Measurements from ENCODE around the gene THSD4.

THSD4 gene

GRCh38 chr15:71330638-71331162 lies 215.4 kb downstream of the THSD4 start:
- DNase-seq (ENCODE audit: low spot score), result no peak

- no peak for DNase-seq (ENCODE audit: low spot score)
Observed at GRCh38 chr15:71331173-71331572, 215.9 kb downstream of the THSD4 start.

DNA sequence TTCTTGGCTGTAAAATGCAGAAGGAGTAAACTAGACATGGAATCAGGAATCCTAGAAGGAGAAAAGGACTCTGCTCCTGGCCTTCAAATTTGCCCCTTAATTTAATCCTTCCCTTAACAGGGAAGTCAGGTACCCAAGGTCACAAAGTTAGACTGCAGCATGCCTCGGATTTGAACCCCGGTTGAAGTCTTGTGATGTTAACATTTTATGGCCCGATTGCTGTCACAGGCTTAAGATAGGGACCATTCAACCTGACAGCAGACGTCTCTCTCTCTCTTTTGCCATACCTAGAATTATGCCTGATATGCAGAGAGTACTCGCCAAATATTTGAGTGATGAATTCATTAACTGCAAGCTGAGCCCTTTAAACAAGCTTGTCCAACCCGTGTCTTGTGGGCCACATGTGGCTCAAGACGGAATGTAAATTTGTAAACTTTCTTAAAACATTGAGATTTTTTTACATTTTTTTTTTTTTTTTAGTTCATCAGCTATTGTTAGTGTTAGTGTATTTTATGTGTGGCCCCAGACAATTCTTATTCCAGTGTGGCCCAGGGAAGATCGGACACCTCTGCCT lies 217.2 kb downstream of the THSD4 start:
- no peak for DNase-seq (ENCODE audit: low spot score)

GRCh38 chr15:71333136-71333700 lies 217.9 kb downstream of the THSD4 start:
- no peak for DNase-seq (ENCODE audit: low spot score)

DNA sequence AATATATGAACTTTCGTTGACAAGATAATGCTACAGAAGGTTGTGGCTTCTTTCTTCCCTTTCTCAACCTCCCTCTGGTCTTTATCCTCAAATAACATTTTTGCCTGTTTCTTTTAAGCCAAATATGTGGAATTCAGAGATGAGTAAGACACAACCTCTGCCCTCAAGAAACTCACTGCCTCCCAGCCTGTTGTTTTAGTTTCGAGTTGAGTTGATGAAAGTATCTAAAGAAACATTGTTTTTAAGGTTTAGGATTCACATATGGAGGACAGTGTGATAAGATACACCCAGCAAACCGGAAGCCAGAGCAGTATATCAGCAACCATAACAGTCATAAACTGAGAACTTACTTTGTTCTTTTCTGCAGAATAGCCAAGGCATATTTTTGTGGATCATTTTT lies 218.6 kb downstream of the THSD4 start:
- DNase-seq (ENCODE audit: low spot score), result no peak

- DNase-seq (ENCODE audit: low spot score), result no peak
Observed at GRCh38 chr15:71334434-71334833, 219.2 kb downstream of the THSD4 start.

GRCh38 chr15:71334873-71335272 lies 219.6 kb downstream of the THSD4 start:
- no peak for DNase-seq (ENCODE audit: low spot score)

GRCh38 chr15:71335591-71335990 lies 220.3 kb downstream of the THSD4 start:
- DNase-seq (ENCODE audit: low spot score), result no peak

DNA sequence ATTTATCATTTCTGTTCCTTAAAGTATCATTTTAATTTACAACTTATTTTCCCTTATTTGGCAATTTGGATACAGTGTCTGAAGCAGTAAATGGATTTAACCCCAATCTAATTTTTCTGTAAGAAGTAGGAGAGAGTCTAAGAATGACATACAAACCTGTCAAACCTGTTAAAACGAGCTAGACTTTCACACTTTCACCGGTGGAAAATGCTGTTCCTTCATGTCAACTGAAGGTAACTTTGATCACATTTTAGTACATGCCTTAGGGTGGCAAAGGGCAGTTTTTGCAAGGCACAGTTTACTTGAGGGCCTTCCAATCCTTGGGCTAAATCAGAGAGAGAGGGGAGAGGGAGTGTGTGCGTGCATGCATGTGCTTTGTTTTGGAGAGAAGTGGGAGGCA lies 221.4 kb downstream of the THSD4 start:
- no peak for DNase-seq (ENCODE audit: low spot score)

GRCh38 chr15:71337197-71337845 lies 222.1 kb downstream of the THSD4 start:
- DNase-seq (ENCODE audit: low spot score), result peak; percentile 22

- no peak for DNase-seq (ENCODE audit: low spot score)
Observed at GRCh38 chr15:71338265-71338664, 223.0 kb downstream of the THSD4 start.

- no peak for DNase-seq (ENCODE audit: low spot score)
Observed at GRCh38 chr15:71338827-71339542, 223.7 kb downstream of the THSD4 start.

GRCh38 chr15:71341811-71342550 lies 226.7 kb downstream of the THSD4 start:
- no peak for DNase-seq (ENCODE audit: low spot score)

DNA sequence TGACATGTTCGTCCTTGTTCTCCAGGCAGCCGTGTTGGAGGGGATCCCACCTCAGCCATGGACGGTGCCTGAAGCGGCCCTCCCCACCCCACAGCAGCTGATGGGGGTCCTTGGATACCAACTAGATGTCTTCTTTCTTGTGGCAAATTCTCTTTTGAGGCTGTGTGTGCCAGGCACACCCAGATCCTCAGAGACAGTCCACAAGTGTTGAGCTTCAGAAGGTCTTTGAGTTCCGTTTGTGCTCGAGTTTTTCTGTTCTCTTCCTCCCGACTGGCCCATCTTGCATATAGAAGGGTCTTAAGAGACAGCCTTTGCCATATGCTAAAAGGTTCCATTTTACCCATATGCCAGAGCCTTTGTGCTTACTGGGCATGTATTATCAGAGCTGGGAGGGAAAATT lies 227.4 kb downstream of the THSD4 start:
- DNase-seq (ENCODE audit: low spot score), result no peak

DNA sequence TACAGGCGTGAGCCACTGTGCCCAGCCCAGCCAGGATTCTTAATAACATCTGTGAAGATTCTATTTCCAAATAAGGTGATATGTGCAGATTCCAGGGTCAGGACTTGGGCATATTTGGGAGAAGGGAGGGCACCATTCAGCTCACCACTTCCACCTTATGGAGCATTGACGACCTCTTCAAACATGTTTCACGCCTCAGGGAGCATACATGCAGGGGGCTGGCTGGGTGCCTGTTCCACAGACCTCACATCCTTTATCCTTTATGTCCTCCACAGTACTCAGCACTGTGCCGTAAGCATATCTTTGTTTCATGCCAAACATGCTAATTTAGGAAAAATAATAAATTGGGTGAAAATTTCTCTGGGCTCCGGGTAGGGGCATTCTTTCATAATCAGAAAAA lies 229.0 kb downstream of the THSD4 start:
- DNase-seq (ENCODE audit: low spot score), result no peak

- DNase-seq (ENCODE audit: low spot score), result no peak
Observed at GRCh38 chr15:71345186-71345585, 229.9 kb downstream of the THSD4 start.

DNA sequence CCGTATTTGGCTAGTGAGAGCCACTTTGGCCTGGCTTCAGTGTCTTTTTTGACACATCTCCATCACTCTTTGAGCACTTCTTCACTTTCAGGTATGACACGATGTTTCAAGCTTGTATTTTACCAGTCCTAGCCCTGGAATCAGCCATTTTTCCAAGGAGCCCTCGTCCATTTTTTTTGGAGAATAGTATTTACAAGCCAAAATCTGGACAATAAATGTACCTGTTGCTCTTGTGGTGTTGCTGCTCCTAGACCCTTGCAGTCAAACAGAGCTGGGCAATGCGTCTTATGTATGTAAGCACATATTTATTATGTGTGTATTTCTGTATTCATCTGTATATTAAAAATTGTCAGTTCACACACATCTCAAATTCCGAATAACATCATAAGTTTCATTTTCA lies 231.2 kb downstream of the THSD4 start:
- no peak for DNase-seq (ENCODE audit: low spot score)

DNA sequence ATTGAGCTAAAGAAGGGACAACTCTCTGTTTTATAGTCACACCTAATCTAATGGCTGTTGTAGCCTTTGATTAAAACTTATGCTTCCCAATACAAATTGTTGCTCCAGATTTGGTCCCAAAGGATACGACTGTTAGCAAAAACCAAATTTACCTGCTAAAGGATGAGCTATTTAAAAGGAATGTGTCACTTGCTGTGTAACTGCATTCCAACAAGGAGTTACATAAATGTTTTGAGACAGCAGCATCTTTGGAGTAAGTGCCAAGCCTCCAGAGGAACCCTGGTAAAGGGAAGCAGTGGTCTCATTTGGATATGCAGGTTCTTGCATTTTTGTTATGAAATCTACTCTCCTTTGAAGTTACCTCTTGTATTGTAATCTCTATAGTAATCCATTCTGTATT lies 233.3 kb downstream of the THSD4 start:
- DNase-seq (ENCODE audit: low spot score), result no peak

GRCh38 chr15:71349336-71349735 lies 234.1 kb downstream of the THSD4 start:
- DNase-seq (ENCODE audit: low spot score), result no peak

DNA sequence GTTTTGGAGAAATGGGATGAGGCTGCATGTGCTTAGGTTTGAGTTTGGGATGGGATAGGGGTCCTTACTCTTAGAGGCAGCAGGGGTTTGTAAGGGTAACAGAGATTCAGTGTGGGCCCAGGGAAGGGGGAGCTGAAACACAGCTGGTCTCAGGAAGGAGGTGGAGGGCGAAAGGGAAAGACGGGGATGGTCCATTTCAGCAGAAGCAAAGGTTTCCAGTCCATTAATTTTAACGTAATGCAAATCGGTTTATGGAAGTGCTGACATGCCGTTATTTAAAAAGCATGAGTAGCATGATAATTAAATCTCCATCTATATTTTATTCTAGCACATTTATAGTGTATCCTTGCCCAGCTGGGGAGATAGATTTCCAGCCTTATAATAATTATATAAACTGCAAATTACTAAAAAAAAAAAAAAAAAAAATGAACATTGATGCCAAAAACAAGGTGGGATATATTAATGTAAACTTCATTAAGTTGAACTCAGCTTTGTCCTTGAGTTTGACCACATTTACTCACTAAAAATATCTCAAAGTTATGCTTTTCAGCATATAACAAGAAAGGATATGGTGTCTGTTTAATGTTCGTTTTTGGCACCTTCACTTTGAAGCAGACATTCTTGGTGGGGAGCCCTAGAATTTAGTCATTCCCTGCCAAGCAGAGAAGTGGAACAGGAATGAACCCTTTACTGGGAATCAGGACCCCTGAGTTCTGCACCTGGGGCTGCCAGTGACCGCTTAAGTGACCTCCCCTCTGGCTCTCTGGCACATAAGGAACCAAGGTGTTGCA lies 234.7 kb downstream of the THSD4 start:
- no peak for DNase-seq (ENCODE audit: low spot score)

DNA sequence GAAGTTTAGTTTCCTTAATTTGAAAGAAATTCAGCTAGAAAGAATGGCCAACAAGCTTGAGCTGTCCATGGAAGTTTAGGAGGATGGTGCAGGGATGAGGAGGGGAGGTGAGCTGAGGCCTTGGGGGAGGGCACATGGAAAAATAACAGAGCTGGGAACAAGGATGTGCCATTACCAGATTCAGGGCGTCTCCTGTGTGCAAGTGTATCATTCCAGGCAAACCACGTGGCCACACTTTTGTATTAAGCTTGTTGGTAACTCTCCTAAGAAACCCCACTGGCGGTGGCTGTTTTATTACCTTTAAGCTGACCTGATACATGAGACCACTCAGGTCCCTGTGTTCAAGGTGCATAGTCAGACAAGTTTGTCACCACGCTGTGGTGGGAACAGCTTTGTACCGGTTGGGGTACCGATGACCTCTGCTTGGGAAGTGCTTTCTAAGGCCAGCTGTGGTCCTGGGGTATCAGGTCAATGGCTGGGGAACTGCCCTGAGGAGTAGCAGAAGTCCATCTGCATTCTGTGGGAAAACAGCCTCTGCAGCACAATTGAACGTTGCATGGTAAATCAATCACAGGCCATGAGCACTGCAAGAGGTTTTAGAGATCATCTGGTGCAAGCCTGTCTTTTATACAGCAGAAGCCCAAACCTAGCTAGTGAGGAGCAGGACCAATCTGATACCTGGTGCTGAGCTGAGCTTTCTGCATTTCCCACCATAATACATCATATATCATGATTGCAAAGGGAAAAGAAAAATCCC lies 235.5 kb downstream of the THSD4 start:
- no peak for DNase-seq (ENCODE audit: low spot score)
